Measurements from ENCODE around the gene CDX1.

CDX1 gene

DNA sequence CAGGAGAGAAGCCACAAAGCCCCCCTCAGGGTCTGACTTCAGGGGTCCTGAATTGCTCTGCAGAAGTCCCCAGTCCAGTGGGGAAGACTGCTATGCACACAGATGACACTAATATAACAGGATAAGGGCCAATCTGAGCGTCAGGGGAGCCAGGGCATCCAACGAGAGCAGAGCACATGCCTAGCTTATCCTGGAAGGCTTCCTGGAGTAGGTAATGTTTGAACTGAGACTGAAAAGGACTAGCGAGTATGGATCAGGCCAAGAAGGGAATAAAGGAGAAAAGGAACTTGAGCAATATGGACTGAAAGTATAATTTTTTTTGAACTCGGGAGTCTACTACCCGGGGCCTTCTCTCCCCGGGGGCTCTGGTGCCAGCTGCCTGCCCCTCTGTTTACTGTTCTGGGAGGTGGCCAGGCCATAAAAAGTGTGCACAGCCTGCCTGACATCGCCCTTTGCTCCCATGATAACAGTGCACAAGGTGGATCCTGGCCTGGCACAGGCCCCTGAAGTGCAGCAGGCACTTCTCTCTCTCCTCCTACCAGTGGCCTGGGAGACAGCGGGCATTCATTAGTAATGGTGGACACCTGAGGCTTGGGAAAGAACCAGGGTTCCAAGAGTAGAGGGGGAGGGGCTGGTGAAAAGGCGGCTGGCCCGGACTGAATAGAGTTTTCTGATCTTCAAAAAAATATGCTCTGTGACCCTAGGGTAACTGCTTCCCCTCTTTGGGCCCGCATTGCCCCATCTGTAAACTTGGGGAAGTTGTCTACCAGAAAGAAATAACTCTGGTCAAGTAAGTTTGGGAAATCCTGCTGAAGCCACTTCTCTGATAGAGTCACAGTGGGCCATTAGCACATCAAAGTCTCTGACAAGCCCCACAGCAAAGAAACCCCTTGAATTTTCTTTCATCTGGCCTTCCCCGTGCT, 18.7 kb downstream of the CDX1 start:
- DNase-seq, result no peak

DNA sequence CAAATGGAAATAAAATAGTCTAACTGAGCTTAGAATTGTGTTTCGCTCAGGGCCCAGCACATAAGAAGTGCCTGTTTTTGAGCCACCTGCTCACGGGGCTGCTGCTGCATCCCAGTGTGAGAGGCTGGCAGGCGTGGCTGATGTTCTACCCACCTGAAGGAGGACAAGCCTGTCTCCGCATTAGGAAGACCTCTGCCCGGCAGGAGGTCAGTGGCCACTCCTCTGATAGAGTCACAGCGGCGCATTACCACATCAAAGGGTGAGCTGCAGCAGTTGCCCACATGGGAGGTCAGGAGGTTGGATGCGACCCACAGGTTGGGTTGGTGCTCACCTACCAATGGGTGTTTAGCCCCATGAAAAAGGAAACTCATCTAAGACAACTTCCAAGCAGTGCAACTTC, 19.6 kb downstream of the CDX1 start:
- DNase-seq, result no peak

- no peak for DNase-seq
These were observed 20.3 kb downstream of the CDX1 start for GRCh38 chr5:150186897-150187296.

- no peak for DNase-seq
These were observed 21.7 kb downstream of the CDX1 start for GRCh38 chr5:150188146-150188842.

GRCh38 chr5:150189326-150189725, 22.7 kb downstream of the CDX1 start:
- DNase-seq, result no peak

- DNase-seq, result no peak
These were observed 23.3 kb downstream of the CDX1 start, which contains the start of gene SLC6A7 for GRCh38 chr5:150189728-150190502. Gene SLC6A7 (plus strand): TSS chr5:150190062. CDS start chr5:150190328, 266 bp downstream.

GRCh38 chr5:150190503-150190979, 24.0 kb downstream of the CDX1 start:
- no peak for DNase-seq

DNA sequence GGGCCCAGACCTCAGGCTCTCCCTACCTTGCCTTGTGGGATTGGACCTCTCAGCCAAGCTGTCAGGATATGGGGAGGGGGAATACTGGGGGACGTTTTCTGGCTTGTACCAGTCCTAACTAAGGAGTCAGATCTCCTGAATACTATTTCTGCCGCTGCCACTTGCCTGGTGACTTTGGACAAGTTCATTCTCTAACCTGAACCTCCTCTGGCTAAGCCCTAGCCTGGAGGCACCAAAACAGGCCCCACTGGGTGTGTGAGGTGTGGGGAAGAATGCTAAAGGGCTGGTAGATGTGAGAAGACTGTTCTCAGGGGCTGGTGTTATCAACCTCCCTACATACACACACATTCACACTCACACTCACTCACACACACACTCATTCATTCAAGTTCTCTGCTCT, 24.4 kb downstream of the CDX1 start:
- no peak for DNase-seq

- no peak for DNase-seq
These were observed 25.9 kb downstream of the CDX1 start for GRCh38 chr5:150192462-150192861.

- no peak for DNase-seq
These were observed 29.3 kb downstream of the CDX1 start for GRCh38 chr5:150195736-150196485.

DNA sequence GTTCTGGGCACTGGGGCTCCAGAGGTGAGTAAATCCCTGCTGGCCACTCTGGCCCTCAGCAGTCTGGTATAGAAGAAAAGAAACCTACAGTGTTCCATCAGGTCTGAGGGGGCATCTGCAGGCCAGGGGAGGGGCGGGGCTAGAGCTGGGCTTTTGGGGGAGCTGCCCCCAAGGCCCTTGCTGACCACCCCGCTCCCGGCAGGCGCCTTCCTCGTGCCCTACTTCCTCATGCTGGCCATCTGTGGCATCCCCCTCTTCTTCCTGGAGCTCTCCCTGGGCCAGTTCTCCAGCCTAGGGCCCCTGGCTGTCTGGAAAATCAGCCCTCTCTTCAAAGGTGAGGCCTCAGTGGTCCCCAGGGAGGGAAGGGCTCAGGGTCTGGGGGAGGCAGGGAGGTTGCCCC, 29.9 kb downstream of the CDX1 start:
- DNase-seq, result no peak

- no peak for DNase-seq
These were observed 30.4 kb downstream of the CDX1 start for GRCh38 chr5:150196986-150197385.

GRCh38 chr5:150197476-150197875, 30.9 kb downstream of the CDX1 start:
- no peak for DNase-seq

- DNase-seq, result no peak
These were observed 35.9 kb downstream of the CDX1 start for GRCh38 chr5:150202501-150202900.

DNA sequence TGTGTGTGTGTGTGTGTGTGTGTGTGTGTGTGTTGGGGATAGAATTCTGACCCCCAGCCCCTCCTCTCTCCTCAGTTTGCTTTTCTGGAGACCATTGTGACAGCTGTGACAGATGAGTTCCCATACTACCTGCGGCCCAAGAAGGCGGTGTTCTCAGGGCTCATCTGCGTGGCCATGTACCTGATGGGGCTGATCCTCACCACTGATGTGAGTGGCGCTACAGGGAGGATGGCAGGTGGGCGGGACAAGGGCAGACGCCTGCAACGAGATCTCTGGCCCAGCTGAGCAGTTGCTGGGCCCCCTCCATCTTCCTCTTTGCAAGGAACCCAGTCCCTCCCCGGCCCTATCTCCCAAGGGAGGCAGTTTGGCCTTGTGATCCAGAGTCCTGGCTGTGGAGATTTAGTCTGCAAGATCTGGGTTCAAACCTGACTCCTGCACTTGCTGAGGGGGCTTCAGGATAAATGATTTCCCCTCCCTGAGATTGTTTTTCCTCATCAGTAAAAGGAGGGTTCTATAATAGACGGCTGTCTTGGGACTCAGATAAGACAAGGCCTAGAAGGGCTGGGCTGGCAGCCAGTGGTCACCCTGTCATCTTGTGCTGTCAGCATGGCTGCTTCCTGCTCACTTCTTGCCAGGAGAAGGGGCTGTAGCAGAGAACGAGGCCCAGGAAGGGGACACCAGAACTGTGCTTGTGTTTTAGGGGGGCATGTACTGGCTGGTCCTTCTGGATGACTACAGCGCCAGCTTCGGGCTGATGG, 37.4 kb downstream of the CDX1 start:
- no peak for DNase-seq

- no peak for DNase-seq
These were observed 38.0 kb downstream of the CDX1 start for GRCh38 chr5:150204590-150204960.

- DNase-seq, result no peak
These were observed 39.7 kb downstream of the CDX1 start for GRCh38 chr5:150206098-150206778.

DNA sequence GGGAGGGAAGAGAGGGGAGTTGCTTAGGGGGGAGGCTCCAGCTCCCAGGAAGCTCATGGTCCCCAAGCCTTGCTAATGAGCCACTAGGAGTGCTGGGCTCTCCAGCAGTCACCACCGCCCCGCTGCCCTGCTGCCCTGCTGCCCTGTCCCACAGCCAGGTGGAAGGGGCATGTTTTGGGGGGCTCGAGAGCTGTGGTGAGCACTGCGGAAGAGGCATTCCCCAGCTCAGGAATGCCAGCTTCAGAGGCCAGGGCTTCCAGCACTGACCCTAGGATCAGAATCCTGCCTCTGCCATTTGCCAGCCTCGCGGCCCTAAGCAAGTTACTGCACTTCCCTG, 40.2 kb downstream of the CDX1 start:
- no peak for DNase-seq

GRCh38 chr5:150208187-150209098, 41.9 kb downstream of the CDX1 start:
- DNase-seq, result no peak

GRCh38 chr5:150209099-150209635, 42.6 kb downstream of the CDX1 start:
- DNase-seq, result no peak
